T-helper 1 cell (primary cell): Measurements from ENCODE around the gene PLEKHG5.
"Not testable (repeated sequence)": the region's sequence is repeated elsewhere in the genome, so short reads cannot be mapped to it uniquely, and the experiment has no call there.

Source experiments
- DNase-seq, 5 donors: peaks; one replicate each; pipeline ENCODE4 v3.0.0-alpha.2; 2012 to 2020

The PLEKHG5 gene

DNA sequence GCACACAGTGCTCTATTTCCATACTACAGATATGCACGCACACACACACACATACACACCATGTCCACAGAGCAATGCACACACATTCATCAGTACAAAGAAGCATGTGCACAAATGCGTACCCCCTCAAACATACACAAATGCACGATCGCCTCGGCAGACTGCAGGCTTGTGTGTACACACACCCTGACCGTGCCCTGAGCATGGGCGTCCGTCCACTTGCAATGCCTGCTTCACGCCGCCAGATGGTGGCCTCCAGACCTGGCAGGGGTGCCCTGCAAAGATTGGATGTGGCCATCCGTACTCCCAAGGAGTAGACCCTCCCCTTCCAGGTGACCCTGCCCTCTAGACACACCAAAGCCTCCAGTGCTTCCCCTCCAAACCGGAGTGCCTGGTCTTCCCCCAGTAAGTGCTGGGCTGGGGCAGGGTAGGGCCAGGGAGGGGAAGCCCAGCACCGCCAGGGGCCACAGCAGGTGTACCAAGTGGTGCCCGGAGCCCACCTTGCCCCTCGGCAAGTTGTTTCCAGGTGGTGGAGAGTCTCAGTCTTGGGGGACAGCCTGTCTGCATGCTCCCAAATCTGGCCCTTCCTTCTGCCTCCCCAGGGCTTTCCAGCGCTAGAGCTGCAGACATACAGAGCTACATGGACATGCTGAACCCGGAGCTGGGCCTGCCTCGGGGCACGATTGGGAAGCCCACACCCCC is 46.3 kb downstream of the PLEKHG5 start:
- peak in 2 of 5 donors; percentile 43 to 47 for DNase-seq

- DNase-seq: no peak
Observed at GRCh38 chr1:6444377-6444776, 47.1 kb downstream of the PLEKHG5 start.

DNA sequence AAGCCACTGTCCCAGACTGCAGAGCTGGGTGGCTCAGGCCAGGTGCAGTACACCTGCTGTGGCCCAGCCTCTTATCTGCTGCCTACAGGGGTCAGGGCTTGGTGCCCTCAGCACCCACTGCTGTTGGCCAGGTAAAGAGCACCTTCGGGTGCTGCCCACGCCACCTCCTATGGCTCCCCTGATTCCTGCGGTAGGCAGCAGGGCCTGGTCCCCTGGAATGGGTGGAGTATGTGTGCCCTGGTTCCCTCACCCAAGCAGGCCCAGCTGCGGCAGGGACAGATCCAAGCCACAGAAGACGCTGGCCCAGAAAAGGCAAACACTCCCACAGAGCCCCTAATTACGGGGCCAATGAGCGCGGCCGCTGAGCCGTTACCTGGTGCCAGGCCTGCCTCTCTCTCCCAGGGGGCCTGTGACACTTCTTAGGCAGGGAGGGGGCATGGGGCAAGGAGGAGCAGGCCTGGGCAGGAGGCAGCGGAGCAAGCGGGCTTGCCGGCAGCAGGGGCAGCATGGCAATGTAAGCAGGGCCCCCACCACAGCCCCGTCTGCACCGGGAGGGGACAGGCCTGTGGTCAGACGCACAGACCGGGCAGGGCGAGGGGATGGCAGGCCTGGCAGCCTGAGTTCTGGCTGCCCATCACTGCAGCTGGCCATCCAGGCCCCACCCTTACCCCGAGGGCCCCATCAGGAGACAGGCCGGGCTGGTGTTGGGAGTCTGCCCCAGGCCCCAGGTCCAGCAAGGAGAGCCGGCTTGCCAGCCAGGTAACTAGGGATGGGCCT is 47.9 kb downstream of the PLEKHG5 start:
- no peak for DNase-seq

DNA sequence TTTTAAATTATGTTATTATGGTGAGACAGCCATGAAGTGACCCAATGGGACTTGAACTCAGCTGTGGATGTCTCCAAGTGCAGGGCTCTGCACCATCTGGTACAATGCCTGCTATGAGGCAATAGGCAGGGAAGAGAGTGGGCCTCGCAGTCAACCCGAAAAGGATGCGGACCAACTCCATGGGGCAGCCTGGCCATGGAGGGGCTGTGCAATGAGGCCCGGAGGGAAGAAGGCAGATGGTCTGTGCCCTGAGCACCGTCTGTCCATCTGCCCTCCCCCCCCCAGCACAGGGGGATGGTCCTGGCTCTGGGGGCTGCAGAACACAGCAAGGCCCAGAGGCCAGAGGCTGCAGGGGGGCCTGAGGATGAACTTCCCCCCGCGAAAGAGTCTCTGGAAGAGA is 49.9 kb downstream of the PLEKHG5 start:
- DNase-seq: no peak

GRCh38 chr1:6440198-6441126 is 51.0 kb downstream of the PLEKHG5 start:
- peak; percentile 61 to 75 (median 66) for DNase-seq

- peak; percentile 49 to 68 (median 65) for DNase-seq
Observed at GRCh38 chr1:6438047-6438525, 53.4 kb downstream of the PLEKHG5 start.

- not testable (repeated sequence) for DNase-seq
Observed at GRCh38 chr1:6437012-6437700, 54.3 kb downstream of the PLEKHG5 start.

DNA sequence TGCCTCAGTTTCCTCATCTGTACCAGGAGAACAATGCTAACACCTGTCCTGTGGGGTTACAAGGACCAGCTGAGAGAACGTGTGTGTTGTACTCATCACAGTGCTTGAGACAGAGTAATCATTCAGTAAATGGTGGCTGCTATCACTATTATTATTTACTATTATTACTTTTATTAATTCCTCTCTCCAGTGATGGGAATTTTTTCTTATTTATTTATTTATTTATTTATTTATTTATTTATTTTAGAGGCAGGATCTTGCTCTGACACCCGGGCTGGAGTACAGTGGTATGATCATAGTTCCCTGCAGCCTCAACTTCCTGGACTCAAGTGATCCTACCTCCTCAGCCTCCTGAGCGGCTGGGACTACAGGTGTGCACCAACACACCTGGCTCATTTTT is 55.2 kb downstream of the PLEKHG5 start:
- DNase-seq: not testable (repeated sequence)

DNA sequence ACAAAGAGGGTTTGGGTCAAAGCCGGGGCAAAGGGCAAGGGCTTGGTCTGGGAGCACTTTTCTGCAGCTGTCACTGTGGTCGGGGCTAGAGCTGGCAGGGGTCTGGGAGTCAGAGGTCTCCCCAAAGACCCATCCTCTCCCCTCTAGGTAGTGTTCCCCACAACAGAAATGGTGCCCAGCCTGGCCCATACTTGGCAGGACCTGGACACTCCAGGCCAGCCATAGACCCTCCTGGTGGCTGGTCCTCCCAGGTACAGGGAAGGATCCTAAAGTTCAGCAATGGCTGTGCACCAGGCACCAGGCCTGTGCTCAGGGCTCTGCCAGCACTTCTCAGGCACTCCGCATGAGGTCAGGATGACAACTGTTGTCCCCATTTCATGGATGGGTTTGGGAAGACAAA is 55.9 kb downstream of the PLEKHG5 start:
- no peak for DNase-seq

DNA sequence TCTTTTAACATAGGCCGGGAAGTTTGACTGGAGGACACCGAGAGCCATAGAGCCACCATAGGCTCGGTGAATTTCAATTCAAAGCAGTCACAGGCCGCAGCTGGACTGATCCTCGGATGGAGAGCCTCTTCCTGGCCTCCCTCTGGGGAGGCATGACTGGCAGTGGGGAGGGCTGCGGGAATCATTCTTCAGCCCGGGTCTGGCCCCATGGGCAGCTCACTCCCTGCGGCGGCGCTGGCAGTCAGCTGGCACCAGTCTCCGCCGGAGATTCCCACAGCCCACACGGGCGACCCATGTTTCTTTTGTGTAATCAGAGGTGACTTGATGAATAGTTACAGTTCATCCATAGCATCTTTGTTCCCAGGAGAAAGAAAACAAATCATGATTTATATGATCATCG is 56.3 kb downstream of the PLEKHG5 start:
- no peak for DNase-seq

GRCh38 chr1:6434186-6434585 is 57.3 kb downstream of the PLEKHG5 start:
- DNase-seq: no peak

DNA sequence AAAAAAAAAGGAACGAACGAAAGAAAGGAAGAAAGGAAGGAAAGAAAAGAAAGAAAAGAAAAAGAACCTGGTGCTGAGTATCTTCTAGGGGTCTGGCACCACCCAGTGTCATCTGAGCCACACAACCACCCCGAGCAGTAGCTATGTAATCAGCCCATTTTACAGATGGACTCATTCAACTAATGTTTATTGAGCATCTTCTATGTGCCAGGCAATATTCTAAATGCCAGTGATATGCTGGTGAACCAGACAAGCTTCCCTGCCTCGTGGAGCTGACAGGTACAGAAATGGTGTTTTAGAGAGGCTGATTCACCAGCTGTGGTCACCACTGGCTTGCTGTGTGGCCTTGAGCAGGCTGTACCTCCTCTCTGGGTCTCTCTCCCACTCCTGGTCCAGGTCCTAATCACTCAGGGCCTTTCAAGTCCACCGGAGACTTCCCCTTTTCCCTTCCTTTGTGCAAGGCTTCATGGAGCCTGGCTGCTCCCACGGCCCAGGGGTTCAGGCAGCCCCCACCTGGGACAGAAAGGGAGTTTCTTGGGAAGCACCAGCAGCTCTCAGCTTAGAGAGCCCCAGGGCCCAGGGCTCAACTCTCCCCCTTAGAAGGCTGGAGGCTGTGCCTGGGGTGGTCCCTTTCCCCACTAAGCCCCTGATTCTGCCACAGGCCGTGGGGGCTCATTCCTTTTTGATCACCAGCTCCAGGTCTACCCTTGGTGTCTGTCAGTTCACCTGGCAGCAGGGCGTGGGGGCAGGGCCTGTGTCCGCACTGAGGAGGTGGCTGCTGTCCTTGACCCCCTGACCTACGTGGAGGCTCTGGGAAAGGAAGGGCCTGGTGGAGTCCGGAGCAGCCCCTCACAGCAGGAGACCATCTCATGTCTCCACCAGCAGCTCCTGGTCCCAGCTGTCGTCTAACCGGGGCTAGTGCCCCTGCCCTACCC is 59.6 kb downstream of the PLEKHG5 start:
- not testable (repeated sequence) for DNase-seq

GRCh38 chr1:6429660-6430411 is 61.6 kb downstream of the PLEKHG5 start:
- DNase-seq: not testable (repeated sequence)

GRCh38 chr1:6428453-6428852 is 63.0 kb downstream of the PLEKHG5 start:
- not testable (repeated sequence) for DNase-seq

GRCh38 chr1:6427441-6428390 is 63.8 kb downstream of the PLEKHG5 start:
- no peak for DNase-seq

GRCh38 chr1:6426972-6427350 is 64.5 kb downstream of the PLEKHG5 start:
- no peak for DNase-seq

DNA sequence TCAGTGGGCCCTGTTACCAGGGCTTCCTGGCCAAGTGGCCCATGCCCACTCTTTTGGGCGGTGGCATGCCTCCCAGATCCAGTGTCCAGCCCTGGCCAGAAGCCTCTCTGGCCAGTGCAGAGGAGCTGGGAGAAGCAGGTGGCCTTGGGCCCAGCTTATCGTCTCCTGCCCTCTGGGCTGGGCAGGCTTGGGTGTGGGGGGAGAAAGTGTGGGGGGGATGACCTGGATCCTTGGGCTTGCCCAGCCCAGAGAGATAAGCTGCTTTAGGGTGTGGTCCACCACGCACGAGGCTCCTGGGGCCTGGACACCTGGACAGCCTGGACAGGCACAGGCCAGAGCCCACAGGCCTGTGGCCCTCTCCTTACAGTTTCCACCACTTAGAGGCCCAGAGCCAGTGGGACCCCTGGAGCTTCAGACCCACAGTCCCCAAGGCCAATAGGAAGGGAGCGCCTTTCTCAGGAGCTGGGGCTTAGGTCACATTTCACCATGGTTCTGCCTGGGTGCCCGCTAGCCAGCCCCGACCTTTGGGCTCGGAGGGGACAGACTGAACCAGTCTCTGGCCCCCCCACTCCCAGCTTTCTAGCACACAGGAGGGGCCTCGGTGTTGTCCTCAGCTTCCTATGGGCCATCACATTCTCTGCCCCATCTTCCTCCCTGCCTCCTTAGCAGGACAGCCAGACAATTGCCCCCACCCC is 65.0 kb downstream of the PLEKHG5 start:
- DNase-seq: no peak

DNA sequence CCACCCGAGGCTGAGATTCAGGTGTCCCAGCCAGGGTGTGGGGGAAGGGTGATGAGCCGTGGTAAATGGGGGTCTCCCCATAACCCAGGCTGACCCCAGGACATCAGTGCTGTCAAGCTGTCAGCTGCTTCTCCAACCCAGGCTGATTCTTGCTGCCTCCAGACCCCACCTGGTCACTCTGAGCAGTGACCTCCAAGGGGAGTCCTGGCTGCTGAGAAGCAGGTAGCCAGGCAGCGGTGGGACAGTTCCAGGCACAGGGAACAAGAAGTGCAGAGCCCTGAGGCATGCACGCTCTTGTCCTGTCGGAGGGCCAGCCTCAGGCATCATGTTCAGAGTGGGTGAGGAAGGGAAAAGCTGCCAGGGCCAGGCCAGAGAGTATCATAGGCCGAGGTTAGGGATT is 65.8 kb downstream of the PLEKHG5 start:
- DNase-seq: no peak
